Liver (tissue), 2 donors: ENCODE measurements around the gene HLA-DPB1.

ENCODE experiments used
- HNF4A ChIP-seq, 2 donors: conservative IDR thresholded peaks; 2 replicates each; pipeline ENCODE4 v1.6.1; 2016; ENCODE audit warnings: antibody characterized with exemption in 2 of 2, mild to moderate bottlenecking in 2 of 2
- RXRA ChIP-seq, 2 donors: IDR thresholded peaks; 2 replicates each; pipeline ENCODE4 v1.6.1; 2017 to 2018; ENCODE audit warnings: antibody characterized with exemption in 2 of 2, mild to moderate bottlenecking in 1 of 2
- donor health status: healthy.

DNA sequence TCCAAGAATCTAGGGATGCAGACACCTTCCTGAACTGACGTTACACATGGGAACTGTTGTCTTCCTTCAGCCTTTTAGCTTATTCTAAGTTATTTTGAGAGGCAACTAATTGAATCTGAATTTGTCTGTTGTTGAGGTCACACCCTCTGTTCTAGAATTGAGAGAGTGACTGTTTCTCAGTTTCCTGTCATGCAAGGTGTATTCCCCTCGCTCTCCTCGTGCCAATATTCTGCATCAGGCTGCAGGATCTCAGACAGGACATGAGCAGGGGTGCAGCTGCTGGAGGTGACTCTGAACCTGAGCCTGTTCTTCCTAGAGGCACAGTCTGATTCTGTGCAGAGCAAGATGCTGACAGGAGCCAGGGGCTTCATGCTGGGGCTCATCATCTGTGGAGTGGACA, 52.5 kb downstream of the HLA-DPB1 start:
- TF ChIP-seq RXRA (IDR thresholded peaks at IDR 0.05) (no peak), HNF4A (conservative IDR thresholded peaks at IDR 0.05) (no peak)
